Fibroblast of lung (primary cell): ENCODE data around the gene PTGER4.
"Not testable (repeated sequence)": the region's sequence is repeated elsewhere in the genome, so short reads cannot be mapped to it uniquely, and the experiment has no call there.

Source experiments
- EZH2 ChIP-seq: IDR thresholded peaks from 2 replicates; pipeline ENCODE4 v1.5.1; 2012; ENCODE audit warnings: low read length, control low read depth, mild to moderate bottlenecking; ENCODE audit errors: missing control alignments
- TF ChIP-seq, protein P1 (sequence below), 2 donors: IDR thresholded peaks in 1 of 2; conservative IDR thresholded peaks in 1 of 2; 1 replicate in 1 of 2; 2 replicates in 1 of 2; pipeline ENCODE4 v1.5.1; 2011 to 2012; ENCODE audit warnings: low read length in 2 of 2, control low read depth in 1 of 2, inconsistent platforms in 1 of 2, low read depth in 1 of 2, mild to moderate bottlenecking in 1 of 2

DNA sequence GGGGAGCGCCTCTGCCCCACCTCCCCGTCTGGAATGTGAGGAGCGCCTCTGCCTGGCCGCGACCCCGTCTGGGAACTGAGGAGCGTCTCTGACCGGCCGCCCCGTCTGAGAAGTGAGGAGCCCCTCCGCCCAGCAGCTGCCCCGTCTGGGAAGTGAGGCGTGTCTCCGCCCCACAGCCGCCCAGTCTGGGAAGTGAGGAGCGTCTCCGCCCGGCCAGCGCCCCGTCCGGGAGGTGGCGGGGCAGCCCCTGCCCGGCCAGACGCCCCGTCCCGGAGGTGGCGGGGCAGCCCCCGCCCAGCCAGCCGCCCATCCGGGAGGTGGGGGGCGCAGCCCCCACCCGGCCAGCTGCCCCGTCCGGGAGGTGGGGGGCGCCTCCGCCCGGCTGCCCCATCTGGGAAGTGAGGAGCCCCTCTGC lies 42.8 kb downstream of the PTGER4 start:
- TF ChIP-seq, protein P1, sequence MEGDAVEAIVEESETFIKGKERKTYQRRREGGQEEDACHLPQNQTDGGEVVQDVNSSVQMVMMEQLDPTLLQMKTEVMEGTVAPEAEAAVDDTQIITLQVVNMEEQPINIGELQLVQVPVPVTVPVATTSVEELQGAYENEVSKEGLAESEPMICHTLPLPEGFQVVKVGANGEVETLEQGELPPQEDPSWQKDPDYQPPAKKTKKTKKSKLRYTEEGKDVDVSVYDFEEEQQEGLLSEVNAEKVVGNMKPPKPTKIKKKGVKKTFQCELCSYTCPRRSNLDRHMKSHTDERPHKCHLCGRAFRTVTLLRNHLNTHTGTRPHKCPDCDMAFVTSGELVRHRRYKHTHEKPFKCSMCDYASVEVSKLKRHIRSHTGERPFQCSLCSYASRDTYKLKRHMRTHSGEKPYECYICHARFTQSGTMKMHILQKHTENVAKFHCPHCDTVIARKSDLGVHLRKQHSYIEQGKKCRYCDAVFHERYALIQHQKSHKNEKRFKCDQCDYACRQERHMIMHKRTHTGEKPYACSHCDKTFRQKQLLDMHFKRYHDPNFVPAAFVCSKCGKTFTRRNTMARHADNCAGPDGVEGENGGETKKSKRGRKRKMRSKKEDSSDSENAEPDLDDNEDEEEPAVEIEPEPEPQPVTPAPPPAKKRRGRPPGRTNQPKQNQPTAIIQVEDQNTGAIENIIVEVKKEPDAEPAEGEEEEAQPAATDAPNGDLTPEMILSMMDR (conservative IDR thresholded peaks at IDR 0.05 in 1 of 2, IDR thresholded peaks at IDR 0.05 in 1 of 2; ENCODE audit: low read depth in 1 of 2, low read length in 2 of 2): not testable (repeated sequence)
- not testable (repeated sequence) for TF ChIP-seq EZH2
